SU-DHL-6 (cell line): Measurements from ENCODE around the gene C1QTNF1.

Experiments
- H2AFZ ChIP-seq: fragments of 200-600 bp; sonication (generic); 2 replicates; pipeline ENCODE4 v1.6.1; 2014; ENCODE audit warnings: low read depth, mild to moderate bottlenecking, moderate library complexity, mixed read lengths, antibody characterized with exemption, low read length; ENCODE audit not compliant: severe bottlenecking
- H3F3A ChIP-seq: fragments of 200-600 bp; shearing (Covaris generic); 2 replicates; pipeline ENCODE4 v1.6.0; 2016; ENCODE audit warnings: antibody characterized with exemption, mild to moderate bottlenecking; ENCODE audit not compliant: insufficient read depth
- H3K27ac ChIP-seq: fragments of 200-600 bp; sonication (generic); 2 replicates; pipeline ENCODE4 v1.5.1; 2016; ENCODE audit warnings: low read depth, mild to moderate bottlenecking, low read length, moderate library complexity, mixed read lengths
- H3K27me3 ChIP-seq: fragments of 200-600 bp; sonication (generic), shearing (Covaris generic); 2 replicates; pipeline ENCODE4 v1.6.0; 2014; ENCODE audit warnings: mild to moderate bottlenecking, low read length
- H3K36me3 ChIP-seq: fragments of 200-600 bp; sonication (generic); 2 replicates; pipeline ENCODE4 v1.6.1; 2014; ENCODE audit warnings: mild to moderate bottlenecking, low read length, mixed read lengths
- H3K4me2 ChIP-seq: fragments of 300-600, 200-600 bp; shearing (Covaris generic), sonication (generic); 2 replicates; pipeline ENCODE4 v1.6.0; 2014; ENCODE audit warnings: low read length, low read depth, mild to moderate bottlenecking; ENCODE audit not compliant: poor library complexity, severe bottlenecking
- H3K4me3 ChIP-seq: fragments of 200-600 bp; sonication (generic); 2 replicates; pipeline ENCODE4 v1.5.1; 2014; ENCODE audit warnings: antibody characterized with exemption, low read length, mild to moderate bottlenecking, mixed read lengths; ENCODE audit not compliant: insufficient read depth, poor library complexity, severe bottlenecking
- H3K79me2 ChIP-seq: fragments of 200-600 bp; sonication (generic); 2 replicates; pipeline ENCODE4 v1.6.1; 2014; ENCODE audit warnings: mild to moderate bottlenecking, low read length, moderate library complexity; ENCODE audit not compliant: insufficient read depth
- H3K9ac ChIP-seq: fragments of 200-600 bp; sonication (generic); 2 replicates; pipeline ENCODE4 v1.7.0; 2014; ENCODE audit warnings: mild to moderate bottlenecking, low read length
- H3K9me2 ChIP-seq: fragments of 200-600 bp; sonication (generic); replicated peaks from 2 replicates; pipeline ENCODE4 v1.6.1; 2014; ENCODE audit warnings: low read length; ENCODE audit not compliant: insufficient read depth
- H3K9me3 ChIP-seq: fragments of 200-600 bp; sonication (generic); 2 replicates; pipeline ENCODE4 v1.6.1; 2014; ENCODE audit warnings: low read length, mixed read lengths; ENCODE audit not compliant: insufficient read depth
- H4K20me1 ChIP-seq: fragments of 200-600 bp; sonication (generic); 2 replicates; pipeline ENCODE4 v1.6.1; 2014; ENCODE audit warnings: low read depth, mild to moderate bottlenecking, antibody characterized with exemption, low read length, moderate library complexity, mixed read lengths
- CTCF ChIP-seq: fragments of 200-600 bp; sonication (generic); IDR thresholded peaks from one replicate; pipeline ENCODE4 v1.5.1; 2017; ENCODE audit warnings: antibody characterized with exemption, mild to moderate bottlenecking, low read length, moderate library complexity; ENCODE audit not compliant: insufficient read depth, poor library complexity, severe bottlenecking
- EZH2phosphoT487 ChIP-seq: fragments of 200-600 bp; sonication (generic), shearing (Covaris generic); conservative IDR thresholded peaks from 2 replicates; pipeline ENCODE4 v1.6.1; 2018; ENCODE audit warnings: mild to moderate bottlenecking, antibody characterized with exemption, low read length, moderate library complexity, mixed read lengths

C1QTNF1 gene

GRCh38 chr17:78980624-78980972 is 43.4 kb upstream of the C1QTNF1 start:
- Histone ChIP-seq H3K79me2 (no peaks in the 10 kb centered on the region), H3K9ac (no peak overlapping the region), H2AFZ (no peak overlapping the region), H3K27ac (no peak overlapping the region), H3K27me3 (no peaks in the 10 kb centered on the region), H3F3A (no peaks in the 10 kb centered on the region), H3K9me2 (no peaks in the 10 kb centered on the region), H3K4me3 (no peak overlapping the region), H3K9me3 (no peaks in the 10 kb centered on the region), H3K4me2 (no peak overlapping the region), H3K36me3 (no peaks in the 10 kb centered on the region), H4K20me1 (no peaks in the 10 kb centered on the region)
- TF ChIP-seq EZH2phosphoT487 (no peak), CTCF (no peak)

- Histone ChIP-seq H3K4me3 (no peak overlapping the region), H3K27ac (no peak overlapping the region), H3K27me3 (no peaks in the 10 kb centered on the region), H4K20me1 (no peaks in the 10 kb centered on the region), H3K79me2 (no peaks in the 10 kb centered on the region), H3K9ac (no peak overlapping the region), H2AFZ (no peak overlapping the region), H3K36me3 (no peaks in the 10 kb centered on the region), H3K4me2 (no peak overlapping the region), H3K9me3 (no peaks in the 10 kb centered on the region), H3K9me2 (no peaks in the 10 kb centered on the region), H3F3A (no peaks in the 10 kb centered on the region)
- TF ChIP-seq EZH2phosphoT487 (no peak), CTCF (no peak)
Measured at GRCh38 chr17:78981010-78981888, 42.7 kb upstream of the C1QTNF1 start.

GRCh38 chr17:78985395-78985794 is 38.6 kb upstream of the C1QTNF1 start:
- H3K9ac ChIP-seq: no peak overlapping the region
- H3K79me2 ChIP-seq: no peaks in the 10 kb centered on the region
- no peaks in the 10 kb centered on the region for H3K27me3 ChIP-seq
- H3K4me3 ChIP-seq: no peak overlapping the region
- H4K20me1 ChIP-seq: no peaks in the 10 kb centered on the region
- no peak overlapping the region for H2AFZ ChIP-seq
- no peak overlapping the region for H3K4me2 ChIP-seq
- no peaks in the 10 kb centered on the region for H3K36me3 ChIP-seq
- H3K9me3 ChIP-seq: no peaks in the 10 kb centered on the region
- no peaks in the 10 kb centered on the region for H3F3A ChIP-seq
- TF ChIP-seq EZH2phosphoT487 (no peak), CTCF (no peak)
- H3K9me2 ChIP-seq: no peaks in the 10 kb centered on the region
- no peak overlapping the region for H3K27ac ChIP-seq
